Ectodermal cell (in vitro differentiated cells): ENCODE measurements around the gene LRRK1.
A peak's percentile ranks its signal among the peaks of the same experiment; 100 is the strongest.

Experiments used
- H3K27ac ChIP-seq: 2 replicates; pipeline ENCODE4 v1.7.0; 2013; ENCODE audit warnings: mild to moderate bottlenecking, low read depth, low read length; ENCODE audit not compliant: insufficient read depth, poor library complexity, severe bottlenecking
- H3K27me3 ChIP-seq: 2 replicates; pipeline ENCODE4 v1.7.0; 2013; ENCODE audit warnings: mild to moderate bottlenecking, low read length; ENCODE audit not compliant: insufficient read depth, control insufficient read depth, poor library complexity, severe bottlenecking
- H3K36me3 ChIP-seq: one replicate; pipeline ENCODE4 v1.7.0; 2013; ENCODE audit warnings: low read length; ENCODE audit not compliant: control insufficient read depth, insufficient read depth
- H3K4me1 ChIP-seq: one replicate; pipeline ENCODE4 v1.7.0; 2013; ENCODE audit warnings: low read length; ENCODE audit not compliant: control insufficient read depth, insufficient read depth
- H3K4me3 ChIP-seq: 2 replicates; pipeline ENCODE4 v1.7.0; 2013; ENCODE audit warnings: low read depth, low read length, control low read depth; ENCODE audit not compliant: insufficient read depth
- H3K9me3 ChIP-seq: 2 replicates; pipeline ENCODE4 v1.7.0; 2013; ENCODE audit warnings: mild to moderate bottlenecking, low read length, moderate library complexity; ENCODE audit not compliant: control insufficient read depth
- WGBS, 2 experiments: methylation state at CpG; one replicate each; pipeline ENCODE4 v1.1.7; 2013; ENCODE audit warnings: missing lambda C conversion rate in 2 of 2; 5-methylcytosine and 5-hydroxymethylcytosine counted together

The LRRK1 gene

DNA sequence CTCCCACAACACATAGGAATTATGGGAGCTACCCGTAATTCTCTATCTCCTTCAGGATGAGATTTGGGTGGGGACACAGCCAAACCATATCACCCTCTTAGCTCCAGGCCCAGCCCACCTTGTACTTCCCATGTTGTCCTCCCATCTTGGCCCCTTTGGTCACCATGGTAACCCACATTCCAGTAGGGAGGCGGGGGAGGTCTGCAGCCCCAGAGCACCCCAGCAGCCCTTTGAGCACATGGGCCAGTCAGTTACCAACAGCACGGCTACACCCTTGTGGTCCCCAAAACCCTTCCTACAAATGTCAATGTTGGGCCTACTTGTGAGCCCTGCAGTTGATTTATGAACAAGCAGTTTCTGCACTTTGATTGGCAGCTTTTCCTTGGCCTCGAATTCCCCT, 84.5 kb downstream of the LRRK1 start:
- no peaks in the 10 kb centered on the region for H3K9me3 ChIP-seq
- 91 to 97% methylated on average over 4 of the region's 4 CpGs for WGBS, 2 experiments
- H3K27ac ChIP-seq: no peak overlapping the region
- H3K4me1 ChIP-seq: no peaks in the 10 kb centered on the region
- no peaks in the 10 kb centered on the region for H3K36me3 ChIP-seq
- H3K4me3 ChIP-seq: no peak overlapping the region
- H3K27me3 ChIP-seq: peaks cover 13% of the 10 kb centered on the region

DNA sequence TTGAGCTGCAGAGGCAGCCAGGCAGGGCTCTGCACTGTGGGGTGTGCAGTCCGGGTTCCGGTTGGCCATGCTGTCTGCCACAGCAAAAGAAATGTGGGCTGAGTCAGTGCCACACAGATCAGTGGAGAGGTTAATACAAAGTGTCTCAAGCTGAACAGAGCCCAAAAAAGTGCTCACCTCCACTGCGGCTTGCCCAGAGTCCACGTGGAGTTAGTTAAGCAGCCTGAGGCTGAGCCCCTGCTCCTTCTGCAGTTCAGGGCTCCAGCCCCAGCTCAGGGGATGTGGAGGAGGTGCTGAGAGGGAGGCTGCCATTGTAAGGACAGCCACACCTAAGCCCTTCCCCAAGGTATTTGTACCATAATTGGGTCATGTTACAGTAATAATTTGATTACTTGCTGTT, 85.3 kb downstream of the LRRK1 start:
- Histone ChIP-seq H3K4me1 (no peaks in the 10 kb centered on the region), H3K27me3 (peaks cover 13% of the 10 kb centered on the region), H3K4me3 (no peak overlapping the region), H3K36me3 (no peaks in the 10 kb centered on the region), H3K9me3 (no peaks in the 10 kb centered on the region), H3K27ac (no peak overlapping the region)
- WGBS, 2 experiments: 94% methylated on average over 4 of the region's 4 CpGs

- Histone ChIP-seq H3K9me3 (no peaks in the 10 kb centered on the region), H3K27me3 (peaks cover 13% of the 10 kb centered on the region), H3K36me3 (no peaks in the 10 kb centered on the region), H3K27ac (no peak overlapping the region), H3K4me3 (no peak overlapping the region), H3K4me1 (no peaks in the 10 kb centered on the region)
- WGBS, 2 experiments: 94 to 97% methylated on average over 9 to 10 of the region's 10 CpGs
These were observed 86.0 kb downstream of the LRRK1 start for GRCh38 chr15:101004986-101005747.

GRCh38 chr15:101006931-101007691, 88.0 kb downstream of the LRRK1 start:
- peaks cover 13% of the 10 kb centered on the region for H3K27me3 ChIP-seq
- 24 to 26% methylated on average over 27 of the region's 27 CpGs for WGBS, 2 experiments
- no peaks in the 10 kb centered on the region for H3K36me3 ChIP-seq
- H3K4me1 ChIP-seq: no peaks in the 10 kb centered on the region
- H3K27ac ChIP-seq: no peak overlapping the region
- H3K9me3 ChIP-seq: no peaks in the 10 kb centered on the region
- no peak overlapping the region for H3K4me3 ChIP-seq

GRCh38 chr15:101008158-101009139, 89.3 kb downstream of the LRRK1 start:
- WGBS, 2 experiments: 32 to 34% methylated on average over 48 of the region's 48 CpGs

GRCh38 chr15:101009176-101009575, 90.0 kb downstream of the LRRK1 start:
- Histone ChIP-seq H3K36me3 (no peaks in the 10 kb centered on the region), H3K9me3 (no peaks in the 10 kb centered on the region), H3K27ac (no peak overlapping the region), H3K27me3 (peaks cover 13% of the 10 kb centered on the region), H3K4me1 (no peaks in the 10 kb centered on the region), H3K4me3 (no peak overlapping the region)
- 87 to 94% methylated on average over 2 of the region's 2 CpGs for WGBS, 2 experiments

More at GRCh38 chr15:101008158-101009139, 89.3 kb downstream of the LRRK1 start:
- Histone ChIP-seq H3K4me3 (peak overlapping the region; percentile 44), H3K4me1 (no peaks in the 10 kb centered on the region), H3K36me3 (no peaks in the 10 kb centered on the region), H3K27me3 (peaks cover 13% of the 10 kb centered on the region), H3K27ac (no peak overlapping the region), H3K9me3 (no peaks in the 10 kb centered on the region)

DNA sequence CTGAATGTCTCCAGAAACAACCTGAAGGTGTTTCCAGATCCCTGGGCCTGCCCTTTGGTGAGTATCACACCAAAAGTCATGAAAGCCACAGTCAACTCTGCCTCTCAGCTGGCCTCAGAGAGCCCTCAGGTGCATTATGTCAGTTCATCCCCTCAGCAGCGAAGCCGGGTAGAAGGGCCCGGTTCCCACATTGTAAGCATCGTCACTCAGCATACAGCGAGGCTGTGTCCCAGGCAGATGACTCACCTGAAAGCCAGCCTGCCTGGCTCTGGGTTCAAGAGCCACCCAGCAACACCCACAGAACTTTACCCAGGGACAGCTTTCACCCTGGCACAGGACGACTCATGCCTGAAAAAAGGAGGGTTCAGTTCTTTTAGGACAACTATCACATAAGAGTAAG, 91.6 kb downstream of the LRRK1 start:
- Histone ChIP-seq H3K27me3 (peaks cover 13% of the 10 kb centered on the region), H3K27ac (no peak overlapping the region), H3K4me1 (peaks cover 5% of the 10 kb centered on the region), H3K9me3 (no peaks in the 10 kb centered on the region), H3K4me3 (no peak overlapping the region), H3K36me3 (no peaks in the 10 kb centered on the region)
- 90 to 91% methylated on average over 6 of the region's 6 CpGs for WGBS, 2 experiments

- WGBS, 2 experiments: 91% methylated on average over 20 of the region's 20 CpGs
- no peaks in the 10 kb centered on the region for H3K9me3 ChIP-seq
These were observed 93.4 kb downstream of the LRRK1 start for GRCh38 chr15:101012326-101013200.

GRCh38 chr15:101013201-101013550, 94.0 kb downstream of the LRRK1 start:
- 91 to 92% methylated on average over 10 of the region's 10 CpGs for WGBS, 2 experiments
- Histone ChIP-seq H3K27ac (no peak overlapping the region), H3K36me3 (no peaks in the 10 kb centered on the region), H3K4me1 (peaks cover 5% of the 10 kb centered on the region), H3K9me3 (no peaks in the 10 kb centered on the region), H3K27me3 (peaks cover under 1% of the 10 kb centered on the region), H3K4me3 (no peak overlapping the region)

More at GRCh38 chr15:101012326-101013200, 93.4 kb downstream of the LRRK1 start:
- no peak overlapping the region for H3K27ac ChIP-seq
- H3K36me3 ChIP-seq: no peaks in the 10 kb centered on the region
- H3K4me1 ChIP-seq: peaks cover 5% of the 10 kb centered on the region
- H3K4me3 ChIP-seq: no peak overlapping the region
- peaks cover 7% of the 10 kb centered on the region for H3K27me3 ChIP-seq
